Activated CD8-positive, alpha-beta memory T cell treated with anti-CD3 and anti-CD28 coated beads for 4 hours (primary cell): ENCODE measurements around the gene HOXA3.

Experiments used
- DNase-seq, 2 donors: peaks; one replicate each; pipeline ENCODE4 v3.0.0-alpha.2; 2020; ENCODE audit warnings: low read depth in 2 of 2

Gene HOXA3

DNA sequence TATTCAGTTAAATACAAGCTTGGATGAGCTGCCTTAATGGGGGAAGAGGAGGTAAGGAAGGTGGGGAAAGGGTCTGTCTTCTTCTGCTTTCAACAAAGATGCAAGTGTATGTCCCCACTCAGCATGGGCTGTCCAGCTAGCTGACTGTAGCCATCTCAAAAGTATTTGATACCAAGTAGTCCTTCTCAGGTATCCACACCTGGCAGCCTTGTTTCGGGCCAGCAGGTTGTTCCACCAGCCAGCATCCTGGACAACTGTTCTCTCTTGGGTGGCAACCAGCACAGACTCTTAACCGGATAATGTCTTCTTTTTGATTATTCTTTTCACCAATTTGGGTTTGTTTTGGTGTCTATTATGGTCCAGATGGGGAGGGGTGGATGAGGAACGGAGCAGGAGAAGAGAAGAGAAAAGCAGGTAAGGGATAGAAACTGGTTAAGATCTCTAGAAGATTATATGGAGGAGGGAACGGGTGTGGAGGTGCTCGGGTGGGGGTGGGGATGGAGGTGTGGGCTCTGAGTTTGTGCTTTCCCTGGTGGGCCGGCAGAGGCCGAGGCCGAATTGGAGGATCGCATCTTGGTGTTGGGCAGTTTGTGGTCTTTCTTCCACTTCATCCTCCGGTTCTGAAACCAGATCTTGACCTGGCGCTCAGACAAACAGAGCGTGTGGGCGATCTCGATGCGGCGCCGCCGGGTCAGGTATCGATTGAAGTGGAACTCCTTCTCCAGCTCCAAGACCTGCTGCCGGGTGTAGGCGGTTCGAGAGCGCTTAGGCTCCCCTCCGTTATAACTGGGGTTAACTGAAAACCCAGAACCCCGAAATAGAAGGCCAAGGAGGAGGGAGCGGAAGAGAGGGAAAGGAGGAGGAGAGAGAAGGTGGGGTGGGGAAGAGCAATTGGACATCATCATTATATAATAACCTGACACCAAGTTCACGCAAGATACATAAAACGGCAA lies 23.3 kb downstream of the HOXA3 start:
- DNase-seq, result no peak

DNA sequence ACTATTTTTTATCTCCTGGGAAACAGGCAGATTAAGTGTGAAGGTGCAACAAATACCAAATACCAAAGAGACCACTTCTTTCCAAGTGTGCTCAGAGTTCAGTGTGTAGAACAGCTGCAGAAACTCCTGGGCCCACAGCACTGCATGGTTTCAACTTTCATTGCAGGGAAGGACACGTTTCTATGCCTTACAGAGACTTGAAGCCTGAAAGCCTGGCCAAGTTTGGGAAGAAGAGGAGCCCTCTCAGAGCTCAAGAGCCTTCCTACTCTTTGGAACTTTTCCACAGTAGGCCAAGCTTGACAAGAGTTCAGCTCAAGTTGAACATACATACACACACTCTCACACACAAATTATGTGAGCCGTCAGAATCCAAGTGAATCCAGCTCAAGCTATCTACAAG lies 24.3 kb downstream of the HOXA3 start:
- no peak for DNase-seq

DNA sequence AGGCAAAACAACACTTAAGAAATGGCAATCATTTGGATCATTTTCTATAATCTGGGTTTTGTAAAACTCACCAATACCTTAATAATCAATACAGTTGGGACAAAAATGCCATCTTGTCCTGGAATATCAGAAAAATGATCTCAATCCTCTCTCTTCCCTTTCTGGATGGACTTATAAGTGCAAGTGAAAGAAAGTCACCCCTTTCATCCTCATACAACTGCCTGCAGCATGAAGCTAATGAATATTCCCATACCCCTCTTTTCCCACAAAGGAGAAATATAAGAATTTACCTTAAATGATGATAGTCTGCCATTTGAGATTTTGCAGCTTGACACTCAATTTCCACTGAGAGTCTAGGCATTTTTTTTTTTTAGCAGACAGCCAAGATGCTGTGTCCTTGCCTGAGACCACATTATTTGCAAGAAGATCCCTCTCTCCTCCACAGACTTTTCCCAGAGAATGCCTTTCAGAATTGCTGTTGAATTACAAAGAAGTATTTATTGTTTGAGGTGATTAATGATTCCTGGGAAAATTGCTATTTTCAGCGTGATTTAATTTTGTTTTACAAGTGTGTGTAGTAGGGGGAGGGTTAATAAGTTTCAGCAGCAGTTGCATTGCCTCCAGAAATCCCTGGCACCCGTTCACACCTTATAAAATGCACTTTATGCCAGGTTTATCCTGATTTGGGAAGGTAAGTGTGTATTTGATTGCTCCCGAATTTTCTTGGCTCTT lies 25.6 kb downstream of the HOXA3 start:
- DNase-seq, result no peak

DNA sequence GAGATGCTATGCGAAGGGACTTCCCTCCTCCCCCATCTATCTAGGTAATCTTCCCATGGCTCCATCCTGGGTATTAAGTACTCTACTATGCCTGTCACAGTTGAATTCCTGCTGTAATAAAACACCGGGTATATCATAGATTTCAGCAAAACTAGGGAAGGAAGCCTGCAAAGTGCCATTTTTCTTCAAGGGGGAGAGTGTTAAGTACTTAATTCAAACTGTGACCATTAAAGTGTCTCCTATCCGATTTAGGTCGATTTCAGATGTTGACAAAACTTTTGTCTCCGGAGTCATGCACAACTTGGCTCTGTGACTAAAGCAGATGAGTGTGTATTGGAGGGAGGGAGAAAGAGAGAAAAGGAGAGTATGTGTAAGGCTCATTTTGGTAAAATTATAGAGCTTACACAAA lies 26.4 kb downstream of the HOXA3 start:
- no peak for DNase-seq

DNA sequence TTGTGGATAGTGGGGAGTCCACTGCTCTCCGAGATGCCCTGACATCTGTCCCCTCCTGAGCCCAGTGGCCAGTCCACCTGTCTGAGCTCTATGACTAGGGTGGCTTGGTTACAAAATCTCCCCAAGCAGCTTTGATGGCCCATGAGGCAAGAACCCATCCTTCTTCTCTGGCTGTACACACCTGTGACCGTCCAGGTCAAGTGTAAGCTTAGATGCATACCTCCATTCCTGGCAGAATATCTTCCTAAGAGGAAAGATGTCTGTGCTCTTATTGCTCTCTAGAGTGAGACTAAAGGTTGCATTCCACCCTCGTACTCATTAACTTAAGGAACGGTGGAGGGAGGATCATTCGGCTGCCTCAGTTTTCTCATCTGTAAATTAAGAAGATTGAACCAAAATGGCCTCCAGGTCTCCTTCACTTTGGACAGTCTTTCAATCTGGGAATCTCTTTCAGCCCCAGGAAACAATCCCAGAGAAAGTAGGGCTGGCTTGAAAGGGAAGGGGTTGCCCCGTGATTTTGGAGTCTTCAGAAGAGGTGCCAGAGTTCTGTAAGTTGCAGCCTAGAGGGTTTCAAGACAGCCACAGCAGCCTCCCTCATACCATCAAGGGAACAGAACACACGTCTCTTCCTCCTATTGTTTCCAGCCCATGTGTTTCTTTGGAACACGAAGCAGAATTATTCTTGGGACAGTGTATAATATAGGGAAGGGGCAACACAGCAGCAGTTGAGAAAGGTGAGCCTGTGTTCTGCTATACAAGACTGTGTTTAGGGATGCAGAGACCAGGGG lies 27.3 kb downstream of the HOXA3 start:
- no peak for DNase-seq

DNA sequence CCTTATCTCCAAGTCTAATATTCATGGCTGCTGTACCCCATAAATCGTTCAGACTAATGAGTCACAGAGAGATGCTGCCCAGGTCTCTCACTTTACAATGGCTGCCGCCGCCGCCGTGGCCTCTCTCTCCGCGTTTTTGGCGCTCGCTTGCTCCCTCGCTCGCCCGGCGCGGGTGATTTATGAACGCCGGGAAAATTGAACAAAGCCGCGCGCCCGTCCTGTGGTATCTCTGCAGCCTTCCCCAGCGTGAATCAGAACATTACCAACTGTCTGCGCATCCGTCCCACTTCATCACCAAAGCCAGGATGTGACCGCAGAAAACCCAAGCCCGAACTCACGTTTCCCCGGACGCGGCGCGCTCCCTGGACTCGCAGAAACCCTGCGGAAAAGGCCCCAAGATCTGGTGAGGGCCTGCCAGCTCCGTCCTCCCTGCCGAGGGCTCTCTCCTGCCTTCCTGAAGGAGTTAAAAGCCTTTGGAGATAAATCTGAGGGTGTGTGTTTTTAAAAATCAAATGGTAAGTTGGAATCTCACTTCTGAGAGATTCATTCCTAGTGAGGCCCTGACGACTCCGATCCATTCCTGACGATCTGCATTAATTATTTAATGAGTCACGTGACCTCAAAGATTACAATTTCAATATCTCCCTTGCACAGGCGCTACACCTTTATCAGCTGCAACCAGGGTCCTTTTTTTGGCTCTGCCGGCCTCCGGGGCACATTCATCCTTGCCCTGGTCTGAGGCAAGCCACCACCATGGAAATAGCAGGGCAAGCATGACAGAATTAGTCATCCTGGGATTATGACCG lies 28.1 kb downstream of the HOXA3 start:
- DNase-seq, result no peak

DNA sequence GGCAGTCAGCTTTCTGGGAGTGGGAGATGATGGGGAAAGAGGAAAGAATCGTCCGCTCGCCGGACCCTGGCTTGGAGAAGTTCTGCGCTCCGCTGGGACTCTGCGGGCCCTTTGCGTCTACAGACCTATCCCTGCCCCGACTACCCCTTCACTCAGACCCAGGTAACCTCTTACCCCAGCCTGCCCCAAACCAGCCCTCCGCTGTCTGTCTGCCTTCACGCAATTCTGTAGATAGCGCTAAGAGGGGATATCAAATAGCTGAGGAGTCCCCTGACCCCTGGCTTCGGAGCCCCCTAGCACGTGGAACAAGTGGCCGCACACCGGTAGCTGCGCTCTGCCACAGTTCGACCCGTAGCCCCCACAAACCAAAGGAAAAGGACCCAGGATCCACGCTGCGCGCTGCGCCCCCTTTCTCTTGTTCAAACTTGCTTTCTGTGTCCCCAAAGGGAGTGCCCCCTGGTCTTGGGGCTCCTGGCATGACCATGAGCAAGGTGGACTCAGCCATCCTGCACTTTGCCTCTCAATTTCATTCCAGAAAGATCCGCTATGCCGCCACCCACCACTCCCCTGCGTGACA lies 28.8 kb downstream of the HOXA3 start:
- DNase-seq, result no peak

DNA sequence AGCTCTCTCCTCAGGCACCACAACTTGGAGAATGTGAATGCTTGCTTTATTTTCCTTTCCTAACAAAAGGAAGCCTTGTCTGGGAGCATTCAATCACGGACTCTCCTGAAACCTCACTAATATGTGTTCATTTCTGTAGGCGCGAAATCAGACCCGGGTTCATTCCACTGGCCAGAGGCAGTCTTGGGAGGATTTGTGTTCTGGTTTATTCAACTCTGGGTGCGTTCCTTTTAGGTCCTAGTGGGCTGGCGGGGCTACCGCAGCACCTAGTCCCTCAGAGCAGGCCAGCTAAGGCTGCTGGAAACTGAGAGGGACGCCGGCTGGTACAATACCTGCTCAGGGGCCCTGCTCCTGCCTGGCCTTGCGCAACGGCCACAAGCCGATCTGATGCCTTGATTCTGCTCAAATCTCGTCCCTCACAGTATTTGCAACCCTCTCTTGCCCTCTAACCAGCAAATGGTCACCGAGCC lies 29.3 kb downstream of the HOXA3 start:
- no peak for DNase-seq

DNA sequence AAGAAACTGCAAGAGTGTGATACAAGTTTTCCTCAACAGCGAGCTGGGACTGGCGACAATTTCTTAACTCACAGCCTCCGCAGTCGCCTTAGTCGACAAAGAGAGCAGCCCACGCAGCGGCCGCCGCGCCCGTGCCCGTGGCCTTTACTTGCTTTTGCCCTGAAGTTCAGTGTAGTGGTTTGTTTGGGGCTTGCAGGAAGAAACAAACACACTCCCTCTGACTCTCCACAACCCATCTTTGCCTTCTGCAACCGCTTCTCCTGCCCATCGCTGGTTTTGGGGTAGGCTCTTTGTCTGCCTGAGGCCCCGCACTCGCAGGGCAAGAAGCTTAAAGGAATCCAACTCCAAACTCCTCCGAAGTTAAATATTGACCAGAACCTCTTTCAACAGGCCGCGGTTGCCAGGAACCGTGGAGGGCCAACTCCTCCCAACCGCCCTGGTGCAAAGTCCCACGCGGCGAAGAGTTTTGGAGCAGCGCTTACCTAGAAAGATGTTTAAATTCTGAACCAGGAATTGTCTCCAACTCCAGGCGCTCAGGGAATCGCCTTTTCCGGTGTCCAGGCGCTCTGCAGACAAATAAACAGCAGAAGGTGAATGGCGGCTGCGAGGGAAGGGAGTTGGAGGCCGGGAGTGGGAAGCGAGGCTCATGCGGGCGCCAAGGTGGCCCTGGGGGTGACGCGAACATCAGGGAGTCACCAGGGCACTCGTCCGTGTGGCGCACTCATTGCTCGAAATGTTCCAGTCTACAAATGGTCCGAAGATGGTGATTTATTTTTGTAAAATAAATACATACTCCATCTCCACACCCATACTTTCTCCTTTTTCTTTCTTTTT lies 30.1 kb downstream of the HOXA3 start:
- DNase-seq, result no peak

DNA sequence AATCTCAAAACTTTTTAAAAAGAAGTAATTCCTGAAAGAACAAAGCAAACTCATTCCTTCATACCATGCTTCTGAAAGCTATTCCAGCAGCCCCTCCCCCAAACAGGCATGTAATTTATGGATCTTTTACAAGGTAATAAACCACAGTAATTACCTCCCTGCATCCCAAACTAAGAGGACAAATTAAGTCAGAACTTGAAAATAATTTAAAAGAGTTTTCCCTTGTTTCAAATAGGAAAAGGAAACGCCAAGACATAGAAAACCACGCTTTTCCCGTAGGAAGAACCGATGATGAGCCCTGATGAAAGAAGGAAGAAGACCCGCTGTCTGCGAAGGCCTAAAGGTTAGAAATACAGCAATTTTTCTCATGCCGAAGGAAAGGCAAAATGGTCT lies 30.7 kb downstream of the HOXA3 start:
- no peak for DNase-seq

DNA sequence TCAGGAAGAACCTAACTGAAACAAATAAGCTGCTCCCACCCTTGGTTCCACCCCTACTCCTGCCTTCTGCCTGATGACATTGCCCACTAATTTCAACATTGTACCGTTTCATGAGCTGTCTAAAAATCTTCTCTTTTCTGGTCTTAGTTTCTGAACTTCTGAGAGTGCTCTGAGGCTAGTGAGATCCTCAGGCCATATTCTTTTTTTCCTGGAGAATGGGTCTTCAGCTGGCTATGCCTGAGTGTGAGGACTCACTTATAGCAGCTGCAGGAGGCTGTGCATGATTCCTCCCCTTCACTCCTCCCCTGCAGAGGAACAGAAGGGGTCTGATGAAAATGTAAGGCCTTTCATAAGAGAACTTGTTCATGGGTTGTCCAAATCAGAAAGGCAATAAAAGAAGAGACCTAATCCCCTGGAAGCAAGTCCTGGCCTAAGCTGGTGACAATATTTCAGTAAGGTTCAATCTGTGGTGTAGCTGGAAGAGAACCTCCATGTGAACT lies 32.9 kb downstream of the HOXA3 start:
- no peak for DNase-seq

DNA sequence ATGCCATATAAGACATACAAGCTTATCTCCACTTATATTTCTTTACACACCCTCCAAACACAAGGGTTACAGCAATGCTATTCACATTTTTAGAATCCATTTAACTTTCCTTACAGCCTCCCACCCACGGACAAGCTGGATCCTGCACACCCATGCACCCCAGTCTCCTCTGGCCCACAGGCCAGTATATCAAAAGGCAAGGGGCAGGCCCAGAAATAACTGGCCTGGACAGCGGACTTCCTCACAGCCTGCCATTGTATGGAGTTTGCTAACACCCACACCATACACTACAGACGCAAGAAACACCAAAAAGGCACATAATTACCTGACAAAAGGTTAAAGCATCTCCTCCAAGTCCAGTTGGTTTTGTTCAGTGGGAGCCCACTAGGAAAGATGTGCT lies 33.8 kb downstream of the HOXA3 start:
- DNase-seq, result no peak

DNA sequence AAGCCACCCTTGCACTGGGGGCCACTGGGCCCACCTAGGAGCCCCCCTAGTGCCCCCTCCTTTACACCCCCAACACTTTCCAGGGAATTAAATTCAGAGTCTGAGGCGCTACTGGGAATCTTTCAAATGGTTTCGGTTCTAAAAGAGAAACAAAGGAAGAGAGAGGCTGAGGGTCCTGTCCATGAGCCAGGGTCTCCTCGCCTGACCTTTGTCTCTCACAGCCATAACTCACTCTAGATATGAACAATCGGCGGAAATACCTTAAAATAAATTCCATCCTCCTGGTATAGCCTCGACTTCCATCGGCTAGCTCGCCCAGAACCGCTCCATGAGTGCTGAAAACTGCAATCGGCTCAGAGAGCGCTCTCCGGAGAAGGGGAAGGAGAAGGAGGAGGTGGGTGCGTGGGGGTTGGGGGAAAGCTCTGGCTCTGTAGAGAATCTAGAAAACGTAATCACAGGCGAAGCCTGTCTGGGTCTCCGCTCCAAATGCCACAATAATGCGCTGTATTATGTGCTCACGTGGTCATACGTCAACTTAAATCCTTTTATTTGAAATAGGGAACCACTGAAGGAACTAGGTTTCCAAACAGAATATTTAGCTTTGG lies 34.4 kb downstream of the HOXA3 start:
- no peak for DNase-seq

DNA sequence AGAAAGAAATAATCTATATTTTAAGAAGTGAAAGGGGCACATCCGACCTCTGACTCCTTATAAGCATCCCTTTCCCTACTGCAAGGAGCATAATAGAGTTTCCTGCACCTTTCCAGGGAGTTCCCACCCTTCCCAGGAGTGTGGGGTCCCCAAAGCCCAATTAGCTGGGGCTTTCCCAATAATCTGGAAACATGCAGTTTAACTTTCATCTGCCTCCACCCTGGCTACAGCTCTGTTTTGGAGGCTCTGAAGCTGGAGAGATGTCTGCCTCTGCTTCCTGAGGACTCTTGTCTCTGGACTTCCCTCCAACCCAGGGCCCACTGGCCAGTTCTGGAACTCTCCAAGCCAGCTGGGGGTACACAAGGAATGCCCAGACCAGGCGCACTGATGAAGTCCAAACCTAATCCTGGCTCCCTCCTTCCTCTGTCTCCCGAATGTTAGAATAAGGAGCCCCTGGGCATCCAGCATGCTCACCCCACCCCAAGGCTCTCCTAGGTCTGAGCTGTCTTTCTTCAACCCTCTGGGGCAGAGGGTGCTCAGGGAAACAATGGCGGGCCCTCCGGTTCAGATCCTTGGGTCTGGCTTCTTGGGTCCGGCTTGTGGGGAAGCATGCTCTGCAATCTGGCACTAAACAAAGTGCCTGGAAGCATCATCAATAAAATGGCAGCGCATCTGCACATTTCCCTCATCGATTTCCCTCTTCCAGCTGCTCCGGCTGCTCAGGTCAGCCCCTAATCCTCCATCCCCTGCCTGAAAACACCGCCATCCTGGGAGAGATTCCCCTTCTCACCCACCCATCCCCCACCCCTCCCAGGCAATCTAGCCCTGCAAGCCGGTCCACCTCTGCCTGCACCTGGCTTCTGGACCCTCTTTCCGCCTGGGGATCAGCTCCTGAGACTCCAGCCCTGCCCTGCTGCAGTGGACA lies 35.2 kb downstream of the HOXA3 start:
- no peak for DNase-seq

DNA sequence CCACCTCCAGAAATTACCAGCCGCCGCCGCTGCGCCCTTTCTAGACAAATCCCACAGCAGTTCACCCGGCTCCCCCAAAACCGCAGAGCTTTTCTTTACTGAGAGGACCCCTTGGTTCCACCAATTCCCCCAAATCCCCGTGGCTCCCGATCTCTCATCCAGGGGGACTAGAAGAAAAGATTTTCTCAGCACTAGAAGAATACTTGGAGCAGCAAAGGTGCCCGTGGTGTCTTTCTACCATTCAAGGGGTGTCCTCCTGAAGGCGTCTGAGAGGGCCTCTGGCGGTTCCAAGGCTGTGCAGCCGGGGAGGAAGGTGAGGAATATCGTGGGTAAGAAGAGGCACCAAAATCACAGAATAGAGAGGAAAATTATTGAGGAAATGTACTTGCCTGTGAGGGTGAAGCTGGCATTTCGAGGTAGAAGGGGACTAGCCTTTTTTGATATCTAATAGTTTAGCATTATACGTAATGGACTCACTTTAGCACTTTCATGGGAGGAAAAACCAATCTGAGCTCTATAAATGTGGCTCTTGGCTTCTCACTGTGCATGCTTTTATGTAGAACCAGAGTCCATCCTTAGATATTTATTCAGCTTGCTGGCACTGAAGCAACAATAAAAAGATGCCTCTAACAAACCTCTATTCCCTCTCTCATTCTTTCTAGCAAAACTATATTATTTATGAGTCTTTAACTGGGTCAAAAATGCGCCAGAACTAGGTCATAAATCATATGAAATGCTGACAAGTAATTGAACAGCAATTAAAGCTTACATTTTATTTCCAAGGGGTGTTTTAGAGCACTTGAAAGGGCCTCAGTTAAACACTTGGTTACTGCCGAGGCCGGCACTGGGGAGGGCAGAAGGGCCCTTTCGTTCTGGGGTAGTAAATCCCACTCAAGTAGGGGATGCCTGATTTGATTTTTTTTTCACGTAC lies 36.1 kb downstream of the HOXA3 start:
- no peak for DNase-seq

DNA sequence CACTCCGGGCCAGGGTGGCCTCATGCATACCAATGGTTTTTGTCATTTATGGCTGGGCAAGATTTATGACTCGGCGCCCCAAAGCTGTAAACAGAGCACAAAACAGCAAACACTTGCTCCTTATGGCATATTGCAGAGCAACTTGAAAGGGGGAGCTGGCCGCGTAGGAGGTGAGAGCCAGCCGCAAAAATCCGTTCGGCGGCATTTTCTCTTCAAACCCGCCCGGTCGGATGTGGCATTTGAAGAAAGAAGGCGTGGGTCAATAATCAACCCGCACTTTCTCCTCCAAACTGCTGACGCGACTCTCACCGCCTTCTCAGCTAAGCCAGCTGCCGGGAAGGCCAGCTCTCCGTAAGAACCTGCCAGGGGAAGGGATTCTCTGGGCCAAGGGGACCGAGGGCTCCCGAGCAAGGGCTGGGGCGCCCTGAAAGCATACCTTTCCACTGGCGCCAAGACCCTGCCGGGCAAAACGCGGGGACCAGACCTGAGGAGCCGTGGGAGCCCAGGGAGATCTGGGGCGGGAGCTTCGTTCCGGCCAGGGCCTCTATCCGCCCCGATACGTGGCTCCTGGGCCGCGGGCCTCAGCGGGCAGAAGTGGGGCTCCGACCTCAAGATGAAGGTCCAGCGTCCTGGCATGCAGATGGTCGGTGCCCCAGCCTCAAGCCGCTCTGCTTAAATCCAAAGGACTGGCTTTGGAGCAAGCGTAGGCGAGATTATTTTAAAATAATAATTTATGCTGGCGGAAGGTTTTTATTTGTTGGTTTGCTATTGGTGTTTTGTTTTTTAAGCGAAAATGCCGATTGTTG lies 37.0 kb downstream of the HOXA3 start:
- DNase-seq, result no peak
